Pancreas (tissue), 10 donors: ENCODE results near the gene PLPPR3. TPM values are rescaled to one million over a fixed set of nuclear protein-coding genes. Genes with fewer than 3 reads are reported as not detected.

ENCODE experiments used
- ATAC-seq, 4 donors: fragments of 200-7000 bp; cut with Tn5 transposase; one replicate each; pipeline versions ENCODE4 v1.8.0 to v1.9.1; 2020; ENCODE audit warnings: mild to moderate bottlenecking in 4 of 4, moderate library complexity in 4 of 4
- DNase-seq, 6 donors: peaks; one replicate each; pipeline ENCODE4 v3.0.0-alpha.2; 2020
- FAIRE-seq: peaks from 2 replicates; lab custom pipeline; 2012; peaks lifted over from hg19 to GRCh38; lab: Jason Lieb, UNC
- H3K27ac ChIP-seq, 4 donors: fragments of 200-600 bp; sonication (generic); 1 replicate in 3 of 4; 2 replicates in 1 of 4; pipeline versions ENCODE4 v1.5.0 to v1.8.0; 2020
- H3K27me3 ChIP-seq, 4 donors: fragments of 200-600 bp; one replicate each; pipeline ENCODE4 v1.8.0; 2021
- H3K36me3 ChIP-seq, 3 donors: fragments of 200-600 bp; sonication (generic) in 1 of 3; one replicate each; pipeline versions ENCODE4 v1.5.0 to v1.8.0; 2020 to 2021
- H3K4me1 ChIP-seq, 3 donors: fragments of 200-600 bp; one replicate each; pipeline ENCODE4 v1.8.0; 2021
- H3K4me3 ChIP-seq, 4 donors: fragments of 200-600 bp; sonication (generic) in 2 of 4; one replicate each; pipeline versions ENCODE4 v1.5.0 to v1.8.0; 2020 to 2021
- H3K9me3 ChIP-seq, 4 donors: fragments of 200-600 bp; one replicate each; pipeline ENCODE4 v1.8.0; 2021
- WGBS, 2 donors: extraction: QIAGEN DNeasy Blood & Tissue Kit; methylation state at CpG; one replicate each; pipeline ENCODE4 v1.1.7; 2013; 5-methylcytosine and 5-hydroxymethylcytosine counted together
- intact Hi-C, 3 donors: fragments of 100-400 bp; cut with DNase I; formaldehyde crosslinking; loops; one replicate each; pipeline versions ENCODE4 v1.11.1 to v1.14.2; 2022
- polyA plus RNA-seq, 2 donors: library from polyadenylated mRNA; stranded (reverse); fragments of 200-250 nt; gene quantifications; one replicate each; pipeline ENCODE4 v1.2.3, GENCODE V29; 2013
- total RNA-seq, 6 donors: library from RNA; stranded (reverse); fragmentation: NEBNext Ultra II Directional in 4 of 6; extraction: Animal tissue kit (Norgen Biotek cat#: 25700) in 4 of 6; gene quantifications; one replicate each; pipeline versions ENCODE4 v1.2.1 to v1.2.4, GENCODE V29; 2021 to 2023
- TF ChIP-seq, protein P1 (sequence below), 4 donors: fragments of 200-600 bp; sonication (generic) in 3 of 4; IDR thresholded peaks; one replicate each; pipeline versions ENCODE4 v1.5.0 to v1.8.0; 2021; ENCODE audit warnings: antibody characterized with exemption in 4 of 4
- donor health status: healthy with polysubstance abuse.
- donor health status: DM: no; HTN: no; CAD: no; lungs with moderate emphysema.
- donor health status: DM: no; HTN: no; CAD: no.
- donor health status: control.
- donor health status: control.
- donor health status: Bipolar disorder and iron deficiency.
- donor health status: DM: yes; HTN: yes; CAD: no.
- donor health status: DM: no; HTN: no; CAD: no.
- donor health status: DM: no; HTN: no; CAD: no.
- donor health status: DM: yes; HTN: yes; CAD: no.

The PLPPR3 gene
- total and polyA plus RNA-seq, 8 donors = 0.05 to 0.38 TPM; not detected in 6

DNA sequence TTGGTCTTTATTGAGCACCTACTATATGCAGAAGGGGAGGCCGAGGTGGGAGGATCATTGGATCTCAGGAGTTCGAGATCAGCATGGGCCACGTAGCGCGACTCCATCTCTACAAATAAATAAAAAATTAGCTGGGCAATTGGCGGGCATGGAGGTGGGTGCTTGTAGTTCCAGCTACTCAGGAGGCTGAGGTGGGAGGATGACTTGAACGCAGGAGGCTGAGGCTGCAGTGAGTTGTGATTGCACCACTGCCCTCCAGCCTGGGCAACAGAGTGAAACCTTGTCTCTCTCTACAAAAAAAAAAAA, 41.5 kb upstream of the PLPPR3 start:
- TF ChIP-seq, protein P1, sequence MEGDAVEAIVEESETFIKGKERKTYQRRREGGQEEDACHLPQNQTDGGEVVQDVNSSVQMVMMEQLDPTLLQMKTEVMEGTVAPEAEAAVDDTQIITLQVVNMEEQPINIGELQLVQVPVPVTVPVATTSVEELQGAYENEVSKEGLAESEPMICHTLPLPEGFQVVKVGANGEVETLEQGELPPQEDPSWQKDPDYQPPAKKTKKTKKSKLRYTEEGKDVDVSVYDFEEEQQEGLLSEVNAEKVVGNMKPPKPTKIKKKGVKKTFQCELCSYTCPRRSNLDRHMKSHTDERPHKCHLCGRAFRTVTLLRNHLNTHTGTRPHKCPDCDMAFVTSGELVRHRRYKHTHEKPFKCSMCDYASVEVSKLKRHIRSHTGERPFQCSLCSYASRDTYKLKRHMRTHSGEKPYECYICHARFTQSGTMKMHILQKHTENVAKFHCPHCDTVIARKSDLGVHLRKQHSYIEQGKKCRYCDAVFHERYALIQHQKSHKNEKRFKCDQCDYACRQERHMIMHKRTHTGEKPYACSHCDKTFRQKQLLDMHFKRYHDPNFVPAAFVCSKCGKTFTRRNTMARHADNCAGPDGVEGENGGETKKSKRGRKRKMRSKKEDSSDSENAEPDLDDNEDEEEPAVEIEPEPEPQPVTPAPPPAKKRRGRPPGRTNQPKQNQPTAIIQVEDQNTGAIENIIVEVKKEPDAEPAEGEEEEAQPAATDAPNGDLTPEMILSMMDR (IDR thresholded peaks at IDR 0.05) = no peak
- WGBS, 2 donors = 67 to 77% methylated on average over 7 of the region's 7 CpGs

DNA sequence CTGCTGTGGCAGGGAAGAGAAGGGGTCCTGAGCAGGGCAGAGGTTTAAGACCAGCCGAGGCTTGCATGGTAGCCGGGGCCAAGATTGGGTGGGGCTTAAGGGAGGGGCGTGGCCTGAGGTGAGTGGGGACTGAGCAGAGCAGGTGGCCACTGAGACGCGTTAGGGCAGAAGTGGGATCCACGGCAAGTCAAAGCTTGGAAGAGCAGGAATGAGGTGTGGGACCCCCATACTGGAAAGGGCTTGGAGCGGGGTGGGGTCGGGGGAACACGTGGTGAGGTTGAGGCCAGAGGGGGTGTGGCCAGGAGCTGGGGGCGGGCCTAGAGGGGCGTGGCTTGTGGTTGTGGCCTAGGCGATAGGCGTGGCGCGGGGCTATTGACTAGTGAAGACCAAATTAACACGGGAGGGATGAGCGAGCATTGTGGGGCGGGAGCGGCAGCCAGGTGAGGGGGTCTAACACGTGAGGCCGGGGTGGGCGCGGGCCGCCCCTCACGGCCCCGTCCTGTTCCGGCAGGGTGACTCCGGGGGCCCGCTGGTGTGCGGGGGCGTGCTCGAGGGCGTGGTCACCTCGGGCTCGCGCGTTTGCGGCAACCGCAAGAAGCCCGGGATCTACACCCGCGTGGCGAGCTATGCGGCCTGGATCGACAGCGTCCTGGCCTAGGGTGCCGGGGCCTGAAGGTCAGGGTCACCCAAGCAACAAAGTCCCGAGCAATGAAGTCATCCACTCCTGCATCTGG, 41.0 kb upstream of the PLPPR3 start:
- peak in 5 of 6 donors; percentile 61 to 88 (median 73) for DNase-seq
- H3K4me1 ChIP-seq = peaks cover 0 to 3% (median 0%) of the 10 kb centered on the region in 3 donors
- no peak overlapping the region for H3K27ac ChIP-seq
- H3K4me3 ChIP-seq = no peak overlapping the region
- TF ChIP-seq, protein P1 (IDR thresholded peaks at IDR 0.05) = no peak
- intact Hi-C loops = loop anchor here in 1 of 3 donors (5.0 to 10.0 kb wide), 2 partner anchors 90 to 122 kb away; partner anchors contain the start of gene WDR18
- WGBS, 2 donors = 14 to 19% methylated on average over 44 to 48 of the region's 48 CpGs
- H3K9me3 ChIP-seq = no peaks in the 10 kb centered on the region
- FAIRE-seq = no peak
- peak; percentile 26 to 54 (median 42) for ATAC-seq
- no peaks in the 10 kb centered on the region for H3K27me3 ChIP-seq
- H3K36me3 ChIP-seq = peaks cover 0 to under 1% (median 0%) of the 10 kb centered on the region in 3 donors

More for the DNA sequence above, 41.5 kb upstream of the PLPPR3 start:
- DNase-seq (no peak), FAIRE-seq (no peak), ATAC-seq (no peak)
- Histone ChIP-seq H3K36me3 (peaks cover 0 to 6% (median 1%) of the 10 kb centered on the region in 3 donors), H3K27ac (no peak overlapping the region), H3K27me3 (no peaks in the 10 kb centered on the region), H3K4me3 (no peak overlapping the region), H3K4me1 (peaks cover 0 to 3% (median 0%) of the 10 kb centered on the region in 3 donors), H3K9me3 (no peaks in the 10 kb centered on the region)
- intact Hi-C loops = loop anchor here in 1 of 3 donors (5.0 to 10.0 kb wide), 2 partner anchors 91 to 122 kb away; partner anchors contain the start of gene WDR18

DNA sequence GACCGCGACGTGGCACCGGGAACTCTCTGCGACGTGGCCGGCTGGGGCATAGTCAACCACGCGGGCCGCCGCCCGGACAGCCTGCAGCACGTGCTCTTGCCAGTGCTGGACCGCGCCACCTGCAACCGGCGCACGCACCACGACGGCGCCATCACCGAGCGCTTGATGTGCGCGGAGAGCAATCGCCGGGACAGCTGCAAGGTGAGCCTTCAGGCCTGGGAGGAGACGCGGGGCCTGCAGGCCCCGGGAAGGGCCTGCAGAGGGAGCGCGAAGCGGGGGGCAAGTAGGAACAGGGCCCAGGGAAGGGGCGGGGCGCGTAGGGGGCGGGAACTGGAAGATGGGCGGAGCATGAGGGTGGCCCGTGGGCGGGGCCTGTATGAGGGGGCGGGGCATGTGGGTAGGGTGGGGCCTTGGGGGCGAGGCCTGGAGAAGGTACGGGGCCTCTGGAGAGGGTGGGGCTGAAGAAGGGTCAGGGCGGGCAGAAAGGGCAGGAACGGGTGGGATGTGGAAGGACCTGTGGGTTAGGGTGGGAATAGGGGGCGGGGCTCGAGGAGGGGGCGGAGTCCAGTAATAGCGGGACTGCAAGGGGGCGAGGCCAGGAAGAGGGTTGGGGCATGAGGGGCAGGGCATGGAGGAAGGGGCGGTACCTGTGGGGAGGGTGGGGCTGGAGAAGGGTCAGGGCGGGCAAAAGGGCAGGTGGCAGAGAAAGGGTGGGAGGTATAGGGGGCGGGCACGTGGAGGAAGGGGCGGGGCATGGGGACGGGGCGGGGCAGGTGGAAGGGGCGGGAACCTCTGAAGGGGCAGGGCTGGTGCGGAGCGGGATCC, 40.2 kb upstream of the PLPPR3 start:
- Histone ChIP-seq H3K4me1 (peaks cover 0 to 3% (median 0%) of the 10 kb centered on the region in 3 donors), H3K27ac (no peak overlapping the region), H3K27me3 (no peaks in the 10 kb centered on the region), H3K4me3 (no peak overlapping the region), H3K9me3 (no peaks in the 10 kb centered on the region), H3K36me3 (no peaks in the 10 kb centered on the region)
- FAIRE-seq = no peak
- 15 to 20% methylated on average over 53 to 60 of the region's 60 CpGs for WGBS, 2 donors
- intact Hi-C loops = loop anchor here in 1 of 3 donors (5.0 to 10.0 kb wide), 2 partner anchors 90 to 123 kb away; partner anchors contain the start of gene WDR18
- TF ChIP-seq, protein P1 (IDR thresholded peaks at IDR 0.05) = no peak
- peak in 4 of 6 donors; percentile 49 to 86 (median 65) for DNase-seq
- ATAC-seq = peak in 3 of 4 donors; percentile 39 to 48 (median 47)

DNA sequence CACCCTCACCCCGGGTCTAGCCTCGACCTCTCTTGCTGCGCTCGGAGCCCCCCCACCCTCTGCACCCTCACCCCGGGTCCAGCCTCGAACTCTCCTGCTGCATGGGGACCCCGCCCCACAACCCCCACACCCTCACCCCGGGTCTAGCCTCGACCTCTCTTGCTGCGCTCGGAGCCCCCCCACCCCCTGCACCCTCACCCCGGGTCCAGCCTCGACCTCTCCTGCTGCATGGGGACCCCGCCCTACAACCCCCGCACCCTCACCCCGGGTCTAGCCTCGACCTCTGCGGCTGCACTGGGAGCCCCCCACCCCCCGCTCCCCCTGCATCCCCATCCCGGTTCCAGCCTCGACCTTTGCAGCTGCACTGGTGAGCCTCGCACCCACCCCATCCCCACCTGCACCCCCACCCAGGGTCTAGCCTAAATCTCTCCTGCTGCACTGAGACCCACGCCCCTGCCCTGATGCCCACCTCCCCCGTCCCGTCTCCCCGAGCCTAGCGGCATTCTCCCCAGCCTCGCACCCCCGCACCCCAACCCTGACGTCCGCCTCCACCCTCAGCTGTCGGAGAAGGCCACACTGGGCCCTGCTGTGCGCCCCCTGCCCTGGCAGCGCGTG, 39.5 kb upstream of the PLPPR3 start:
- ATAC-seq (no peak), FAIRE-seq (no peak), DNase-seq (peak in 1 of 6 donors; percentile 84)
- Histone ChIP-seq H3K4me1 (peaks cover 0 to 3% (median 0%) of the 10 kb centered on the region in 3 donors), H3K36me3 (no peaks in the 10 kb centered on the region), H3K27me3 (no peaks in the 10 kb centered on the region), H3K9me3 (no peaks in the 10 kb centered on the region), H3K4me3 (peak overlapping the region in 1 of 4 donors; percentile 42), H3K27ac (no peak overlapping the region)
- 45 to 53% methylated on average over 18 to 33 of the region's 35 CpGs for WGBS, 2 donors
- TF ChIP-seq, protein P1 (IDR thresholded peaks at IDR 0.05) = no peak
- intact Hi-C loops = loop anchor here in 1 of 3 donors (5.0 to 10.0 kb wide), 2 partner anchors 89 to 124 kb away; partner anchors contain the start of gene WDR18
